Activated naive CD4-positive, alpha-beta T cell treated with anti-CD3 and anti-CD28 coated beads, Interleukin-2, amount 50 U/mL, for 24 hours (primary cell): ENCODE measurements around the gene GNPTAB.
"Not testable (repeated sequence)": the region's sequence is repeated elsewhere in the genome, so short reads cannot be mapped to it uniquely, and the experiment has no call there.

Experiments used
- H3K27ac Mint-ChIP-seq: one replicate; pipeline ENCODE4 v1.8.0; 2021; ENCODE audit warnings: mild to moderate bottlenecking, mixed read lengths
- H3K27me3 Mint-ChIP-seq: one replicate; pipeline ENCODE4 v1.8.0; 2021; ENCODE audit warnings: mixed read lengths
- H3K36me3 Mint-ChIP-seq: one replicate; pipeline ENCODE4 v1.8.0; 2021; ENCODE audit warnings: mixed read lengths
- H3K4me1 Mint-ChIP-seq: one replicate; pipeline ENCODE4 v1.8.0; 2021; ENCODE audit warnings: mixed read lengths
- H3K4me3 Mint-ChIP-seq: one replicate; pipeline ENCODE4 v1.8.0; 2021; ENCODE audit warnings: mild to moderate bottlenecking, mixed read lengths
- H3K9me3 Mint-ChIP-seq: one replicate; pipeline ENCODE4 v1.8.0; 2021; ENCODE audit warnings: mixed read lengths

Gene GNPTAB

GRCh38 chr12:101857043-101857558 is 26.3 kb upstream of the GNPTAB start:
- Mint-ChIP-seq H3K27ac (no peak overlapping the region), H3K4me3 (no peak overlapping the region), H3K9me3 (no peaks in the 10 kb centered on the region), H3K4me1 (no peaks in the 10 kb centered on the region), H3K27me3 (no peaks in the 10 kb centered on the region), H3K36me3 (no peaks in the 10 kb centered on the region)

GRCh38 chr12:101856614-101857013 is 25.9 kb upstream of the GNPTAB start:
- H3K27ac Mint-ChIP-seq, H3K27me3 Mint-ChIP-seq, H3K36me3 Mint-ChIP-seq, H3K9me3 Mint-ChIP-seq, H3K4me1 Mint-ChIP-seq, H3K4me3 Mint-ChIP-seq: not testable (repeated sequence)

GRCh38 chr12:101855976-101856375 is 25.2 kb upstream of the GNPTAB start:
- H3K27ac Mint-ChIP-seq = no peak overlapping the region
- no peaks in the 10 kb centered on the region for H3K36me3 Mint-ChIP-seq

GRCh38 chr12:101855364-101855884 is 24.7 kb upstream of the GNPTAB start:
- H3K4me3 Mint-ChIP-seq = no peak overlapping the region
- no peak overlapping the region for H3K27ac Mint-ChIP-seq
- no peaks in the 10 kb centered on the region for H3K36me3 Mint-ChIP-seq
- no peaks in the 10 kb centered on the region for H3K9me3 Mint-ChIP-seq
- H3K27me3 Mint-ChIP-seq = no peaks in the 10 kb centered on the region
- H3K4me1 Mint-ChIP-seq = no peaks in the 10 kb centered on the region

More at GRCh38 chr12:101855976-101856375, 25.2 kb upstream of the GNPTAB start:
- Mint-ChIP-seq H3K4me3 (no peak overlapping the region), H3K9me3 (no peaks in the 10 kb centered on the region), H3K27me3 (no peaks in the 10 kb centered on the region), H3K4me1 (no peaks in the 10 kb centered on the region)

GRCh38 chr12:101854747-101855146 is 24.0 kb upstream of the GNPTAB start:
- Mint-ChIP-seq H3K36me3 (no peaks in the 10 kb centered on the region), H3K4me3 (no peak overlapping the region), H3K27me3 (no peaks in the 10 kb centered on the region), H3K27ac (no peak overlapping the region), H3K9me3 (no peaks in the 10 kb centered on the region), H3K4me1 (no peaks in the 10 kb centered on the region)

GRCh38 chr12:101852998-101853397 is 22.2 kb upstream of the GNPTAB start:
- H3K4me3 Mint-ChIP-seq = no peak overlapping the region
- H3K4me1 Mint-ChIP-seq = no peaks in the 10 kb centered on the region
- no peaks in the 10 kb centered on the region for H3K36me3 Mint-ChIP-seq
- no peak overlapping the region for H3K27ac Mint-ChIP-seq
- no peaks in the 10 kb centered on the region for H3K27me3 Mint-ChIP-seq
- H3K9me3 Mint-ChIP-seq = no peaks in the 10 kb centered on the region

- H3K27ac Mint-ChIP-seq = no peak overlapping the region
- no peaks in the 10 kb centered on the region for H3K9me3 Mint-ChIP-seq
- no peaks in the 10 kb centered on the region for H3K36me3 Mint-ChIP-seq
- H3K27me3 Mint-ChIP-seq = no peaks in the 10 kb centered on the region
- no peak overlapping the region for H3K4me3 Mint-ChIP-seq
- H3K4me1 Mint-ChIP-seq = no peaks in the 10 kb centered on the region
Observed at GRCh38 chr12:101850199-101850598, 19.4 kb upstream of the GNPTAB start.

GRCh38 chr12:101847325-101847724 is 16.6 kb upstream of the GNPTAB start:
- H3K36me3 Mint-ChIP-seq = no peaks in the 10 kb centered on the region
- no peaks in the 10 kb centered on the region for H3K9me3 Mint-ChIP-seq
- no peaks in the 10 kb centered on the region for H3K4me1 Mint-ChIP-seq
- no peaks in the 10 kb centered on the region for H3K27me3 Mint-ChIP-seq
- no peak overlapping the region for H3K27ac Mint-ChIP-seq
- no peak overlapping the region for H3K4me3 Mint-ChIP-seq

GRCh38 chr12:101845137-101845711 is 14.5 kb upstream of the GNPTAB start:
- Mint-ChIP-seq H3K4me3 (no peak overlapping the region), H3K36me3 (no peaks in the 10 kb centered on the region), H3K27ac (no peak overlapping the region), H3K4me1 (no peaks in the 10 kb centered on the region), H3K27me3 (no peaks in the 10 kb centered on the region), H3K9me3 (no peaks in the 10 kb centered on the region)

GRCh38 chr12:101841069-101841468 is 10.3 kb upstream of the GNPTAB start:
- no peaks in the 10 kb centered on the region for H3K27me3 Mint-ChIP-seq
- H3K27ac Mint-ChIP-seq = no peak overlapping the region
- H3K9me3 Mint-ChIP-seq = no peaks in the 10 kb centered on the region
- H3K4me1 Mint-ChIP-seq = peaks cover 10% of the 10 kb centered on the region
- H3K4me3 Mint-ChIP-seq = no peak overlapping the region
- no peaks in the 10 kb centered on the region for H3K36me3 Mint-ChIP-seq

GRCh38 chr12:101839324-101840283 is 8.8 kb upstream of the GNPTAB start:
- Mint-ChIP-seq H3K9me3 (no peaks in the 10 kb centered on the region), H3K4me1 (peaks cover 10% of the 10 kb centered on the region), H3K27ac (no peak overlapping the region), H3K4me3 (no peak overlapping the region), H3K36me3 (no peaks in the 10 kb centered on the region), H3K27me3 (no peaks in the 10 kb centered on the region)

- H3K9me3 Mint-ChIP-seq = no peaks in the 10 kb centered on the region
- H3K4me1 Mint-ChIP-seq = peaks cover 10% of the 10 kb centered on the region
- no peaks in the 10 kb centered on the region for H3K27me3 Mint-ChIP-seq
- H3K4me3 Mint-ChIP-seq = no peak overlapping the region
- H3K36me3 Mint-ChIP-seq = no peaks in the 10 kb centered on the region
- no peak overlapping the region for H3K27ac Mint-ChIP-seq
Observed at GRCh38 chr12:101838628-101839323, 8.0 kb upstream of the GNPTAB start.

- Mint-ChIP-seq H3K4me3 (no peak overlapping the region), H3K9me3 (no peaks in the 10 kb centered on the region), H3K36me3 (no peaks in the 10 kb centered on the region), H3K27me3 (no peaks in the 10 kb centered on the region), H3K4me1 (peaks cover 37% of the 10 kb centered on the region), H3K27ac (no peak overlapping the region)
Observed at GRCh38 chr12:101832030-101832429, 1.3 kb upstream of the GNPTAB start.

- peaks cover 55% of the 10 kb centered on the region for H3K4me1 Mint-ChIP-seq
- H3K27me3 Mint-ChIP-seq = no peaks in the 10 kb centered on the region
- H3K36me3 Mint-ChIP-seq = no peaks in the 10 kb centered on the region
- H3K27ac Mint-ChIP-seq = peak overlapping the region; percentile 92
- H3K4me3 Mint-ChIP-seq = peak overlapping the region; percentile 98
- H3K9me3 Mint-ChIP-seq = no peaks in the 10 kb centered on the region
Observed at GRCh38 chr12:101829639-101830366, 956 bp downstream of the GNPTAB start.
